ENCODE data around the gene SALL1.

The SALL1 gene

DNA sequence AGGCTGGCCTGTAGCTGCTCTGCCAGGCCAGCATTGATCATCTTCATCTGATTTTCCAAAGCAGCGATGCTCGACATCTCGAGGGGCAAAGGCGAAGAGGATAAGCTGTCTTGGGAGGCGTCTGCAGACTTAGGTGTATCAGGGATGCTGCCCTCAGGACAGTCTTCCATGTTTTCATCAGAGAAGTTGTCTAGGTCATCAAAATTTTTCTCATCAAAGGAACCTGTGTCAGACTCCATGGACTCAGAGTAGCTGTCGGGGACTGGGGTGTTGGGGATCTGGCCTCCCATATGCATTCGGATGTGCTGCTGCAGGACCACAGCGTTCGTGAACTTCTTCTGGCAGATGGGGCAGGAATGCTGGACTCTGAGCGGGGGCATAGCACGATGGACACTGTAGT lies 11.5 kb downstream of the SALL1 start:
- DNase-seq: no peak

- DNase-seq: no peak
Measured at GRCh38 chr16:51138178-51138577, 12.9 kb downstream of the SALL1 start.

- DNase-seq: no peak
Measured at GRCh38 chr16:51137097-51137496, 14.0 kb downstream of the SALL1 start.

- no peak for DNase-seq
Measured at GRCh38 chr16:51134876-51135275, 16.2 kb downstream of the SALL1 start.

GRCh38 chr16:51134269-51134812 lies 16.7 kb downstream of the SALL1 start:
- DNase-seq: no peak

GRCh38 chr16:51133688-51134087 lies 17.4 kb downstream of the SALL1 start:
- DNase-seq: no peak

GRCh38 chr16:51133183-51133582 lies 17.9 kb downstream of the SALL1 start:
- no peak for DNase-seq

DNA sequence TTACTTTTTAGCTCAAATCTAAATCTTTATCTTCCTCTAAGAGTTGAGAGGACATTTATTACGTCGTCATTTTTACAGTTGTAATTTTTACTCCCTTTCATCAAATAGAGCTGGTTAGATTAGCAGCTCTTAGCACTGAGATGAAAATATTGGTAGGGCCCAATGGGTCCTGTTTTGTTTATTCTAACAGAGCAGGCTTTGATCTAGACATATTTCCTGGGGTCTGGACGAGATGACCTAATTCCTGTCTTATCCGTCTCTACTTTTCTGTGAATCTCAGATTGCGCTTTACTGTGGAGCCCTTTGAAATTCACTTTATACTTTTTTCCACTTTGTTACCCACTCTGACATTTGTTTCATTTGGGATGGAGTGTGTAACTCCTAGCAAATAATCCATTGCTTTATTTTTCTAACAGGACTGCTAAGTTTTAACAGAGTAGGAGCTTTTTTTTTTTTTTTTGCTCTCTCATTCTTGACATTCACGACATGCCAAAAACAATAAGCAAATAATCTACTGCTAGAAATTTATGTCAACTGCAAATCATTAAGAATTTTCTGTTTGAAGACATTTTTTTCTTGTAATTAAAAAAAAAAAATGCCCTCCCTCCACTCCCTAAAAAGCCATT lies 18.5 kb downstream of the SALL1 start:
- DNase-seq: no peak

GRCh38 chr16:51131619-51132018 lies 19.5 kb downstream of the SALL1 start:
- no peak for DNase-seq

DNA sequence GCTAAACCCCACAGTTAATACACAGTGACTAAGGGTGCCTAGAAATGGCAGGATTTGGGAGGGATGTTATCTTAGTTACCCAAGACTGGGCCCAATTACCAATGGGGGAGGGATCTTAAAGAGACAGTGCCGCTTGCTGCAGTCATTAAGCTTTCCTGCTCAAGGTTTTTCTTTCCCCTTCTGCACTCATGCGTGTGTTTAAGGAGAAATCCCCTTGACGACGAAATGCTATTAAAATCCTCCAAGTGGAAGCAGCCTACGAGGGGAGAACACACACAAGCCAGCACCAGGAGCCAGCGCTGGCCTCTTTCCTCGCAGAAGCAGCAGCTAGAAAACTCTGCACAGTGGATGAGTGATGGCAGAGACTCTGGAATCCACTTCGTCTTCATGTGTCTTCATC lies 22.0 kb downstream of the SALL1 start:
- DNase-seq: no peak

- no peak for DNase-seq
Measured at GRCh38 chr16:51125992-51126391, 25.1 kb downstream of the SALL1 start.

DNA sequence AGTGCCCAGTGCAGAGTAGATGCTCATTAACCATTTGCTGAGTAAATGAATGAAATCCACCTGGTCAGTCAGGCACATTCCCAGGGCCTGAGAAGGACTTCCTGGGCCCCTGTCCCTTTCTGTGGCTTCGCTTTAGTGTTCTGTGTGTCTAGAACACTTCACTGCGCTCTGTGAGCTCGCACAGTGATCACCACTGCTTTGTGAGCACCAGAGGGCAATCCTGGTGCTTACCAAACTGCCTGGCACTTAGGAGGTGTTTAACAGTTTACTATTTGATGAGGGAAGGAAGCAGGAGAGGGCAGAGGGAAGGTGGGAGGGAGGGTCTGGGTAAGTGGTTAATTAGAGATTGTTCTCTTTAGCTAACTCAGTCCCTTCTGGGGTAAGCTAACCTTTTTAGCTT lies 26.2 kb downstream of the SALL1 start:
- no peak for DNase-seq

- no peak for DNase-seq
Measured at GRCh38 chr16:51121850-51122249, 29.2 kb downstream of the SALL1 start.

- no peak for DNase-seq
Measured at GRCh38 chr16:51120730-51121347, 30.2 kb downstream of the SALL1 start.

GRCh38 chr16:51119973-51120729 lies 30.9 kb downstream of the SALL1 start:
- DNase-seq: no peak

- no peak for DNase-seq
Measured at GRCh38 chr16:51119556-51119955, 31.5 kb downstream of the SALL1 start.

DNA sequence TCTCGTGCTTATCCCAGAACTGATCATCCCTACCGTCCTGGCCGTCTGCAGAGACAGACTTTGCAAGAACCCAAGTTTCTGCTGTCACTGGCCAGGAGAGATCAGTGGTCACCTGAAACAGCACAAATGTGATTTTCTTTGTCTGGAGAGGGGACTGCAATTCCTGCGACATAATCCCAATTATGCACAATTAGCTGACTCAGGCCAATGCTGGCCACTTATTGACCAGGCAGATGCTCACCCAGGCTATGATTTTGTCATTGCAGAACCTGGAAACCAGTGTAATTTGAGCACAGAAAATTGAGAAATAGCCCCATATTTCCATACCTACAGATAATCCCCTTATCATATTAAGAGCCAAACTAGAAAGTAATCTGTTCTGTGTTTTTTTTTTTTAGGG lies 34.7 kb downstream of the SALL1 start:
- DNase-seq: no peak

- DNase-seq: no peak
Measured at GRCh38 chr16:51114382-51114781, 36.7 kb downstream of the SALL1 start.

DNA sequence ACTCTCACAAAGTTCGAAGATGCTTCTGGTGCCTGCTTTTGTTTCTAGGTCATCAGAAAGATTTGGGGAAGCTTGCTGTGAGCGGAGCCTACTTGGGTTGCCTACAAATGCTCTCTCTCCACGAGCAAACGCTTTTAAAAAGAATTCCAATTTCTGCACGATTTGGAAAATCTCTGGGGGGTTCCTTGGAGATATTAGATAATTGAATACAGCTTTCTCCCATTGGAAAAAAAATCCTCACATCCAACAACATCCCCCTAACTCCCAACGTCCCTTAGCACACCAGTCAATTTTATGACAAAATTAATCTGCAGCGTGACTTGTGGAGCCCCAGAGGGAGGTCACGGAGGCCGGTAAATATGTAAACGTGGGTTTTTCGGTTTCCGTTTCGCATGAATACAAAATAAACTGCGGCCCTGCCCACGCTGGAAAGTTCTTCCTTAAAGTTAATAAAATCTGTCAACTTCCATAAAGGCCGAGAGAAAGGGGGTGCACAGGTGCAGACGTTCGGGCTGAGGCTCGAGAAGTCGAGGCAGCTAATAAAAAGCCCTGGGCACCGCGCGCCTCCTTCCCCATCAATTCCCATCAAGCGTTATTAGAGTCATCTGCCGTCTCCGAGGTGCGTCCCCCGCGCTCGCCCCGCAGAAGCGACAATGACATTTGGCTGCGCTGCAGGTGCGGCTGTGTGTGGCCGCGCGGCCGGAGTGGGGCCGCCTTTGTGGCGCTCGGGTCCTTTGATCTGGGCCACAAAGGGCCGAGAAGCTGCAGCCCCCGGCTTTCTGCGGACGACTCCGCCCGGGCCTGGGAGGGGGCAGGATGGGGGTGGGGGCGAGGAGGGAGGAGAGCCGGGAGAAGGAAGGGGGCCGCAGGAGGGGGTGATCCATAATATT lies 37.6 kb downstream of the SALL1 start:
- no peak for DNase-seq

DNA sequence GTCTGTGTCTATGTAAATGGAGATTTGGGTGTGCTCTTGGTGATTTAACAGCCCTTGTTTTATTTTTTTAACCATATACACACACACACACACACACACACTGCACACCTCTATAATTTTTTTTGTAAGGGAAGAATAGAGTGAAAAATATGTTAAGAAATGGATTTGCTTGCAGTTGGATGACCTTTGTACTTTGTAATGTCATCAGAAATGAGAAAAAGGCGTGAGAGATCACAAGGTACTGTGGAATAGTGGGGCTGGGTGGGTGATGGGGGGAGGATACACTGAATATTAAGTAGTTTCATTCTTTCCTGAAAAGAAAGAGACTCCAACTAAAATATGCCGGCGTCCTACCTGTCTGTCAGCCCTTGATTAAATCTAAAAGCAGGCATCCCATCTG lies 38.7 kb downstream of the SALL1 start:
- no peak for DNase-seq

- no peak for DNase-seq
Measured at GRCh38 chr16:51111759-51112158, 39.3 kb downstream of the SALL1 start.

DNA sequence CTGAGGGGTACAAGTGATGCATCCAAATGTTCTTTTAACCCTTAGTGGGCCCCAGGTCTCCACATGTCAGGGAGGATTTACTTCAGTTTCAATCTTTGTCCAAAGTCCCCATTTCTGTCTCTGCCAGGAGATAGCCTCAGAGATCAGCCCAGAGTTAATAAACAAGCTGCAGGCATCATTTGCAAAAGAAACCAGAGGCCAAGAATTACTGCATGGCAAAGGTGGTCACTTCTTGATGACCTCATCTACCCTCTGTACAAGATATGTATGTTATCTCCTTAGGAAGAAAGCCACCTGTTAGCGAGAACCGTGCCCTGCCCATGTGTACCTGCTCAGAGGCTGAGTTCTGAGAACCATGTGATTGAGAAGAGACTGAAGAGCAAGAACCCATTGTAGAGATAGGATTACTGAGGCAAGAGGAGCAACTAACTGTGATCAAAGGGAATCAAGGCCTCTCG lies 40.3 kb downstream of the SALL1 start:
- no peak for DNase-seq

GRCh38 chr16:51109173-51109572 lies 41.9 kb downstream of the SALL1 start:
- DNase-seq: no peak

Data from NCI-H1092 (cell line).